Kidney (tissue), 14 donors: Measurements from ENCODE around the gene TNFRSF11A. TPM values are rescaled to one million over a fixed set of nuclear protein-coding genes. Genes with fewer than 3 reads are reported as not detected.

ENCODE experiments used
- DNase-seq, 5 donors: peaks; one replicate each; pipeline ENCODE4 v3.0.0-alpha.2; 2013 to 2020
- FAIRE-seq: peaks from 2 replicates; lab custom pipeline; 2012; peaks lifted over from hg19 to GRCh38; lab: Jason Lieb, UNC
- H3K27ac ChIP-seq, 2 donors: one replicate each; pipeline ENCODE4 v1.7.0; 2013; ENCODE audit warnings: low read depth in 2 of 2, low read length in 2 of 2, inconsistent platforms in 1 of 2
- H3K27me3 ChIP-seq: one replicate; pipeline ENCODE4 v1.7.1; 2013; ENCODE audit warnings: low read length, inconsistent platforms; ENCODE audit not compliant: control insufficient read depth, insufficient read depth
- H3K36me3 ChIP-seq, 3 donors: one replicate each; pipeline versions ENCODE4 v1.7.0 to v1.7.1; 2013; ENCODE audit warnings: low read length in 3 of 3, control low read depth in 1 of 3, inconsistent platforms in 1 of 3; ENCODE audit not compliant: insufficient read depth in 3 of 3, control insufficient read depth in 2 of 3
- H3K4me1 ChIP-seq, 3 donors: one replicate each; pipeline versions ENCODE4 v1.7.0 to v1.7.1; 2013; ENCODE audit warnings: low read length in 3 of 3, inconsistent platforms in 1 of 3, low read depth in 1 of 3; ENCODE audit not compliant: control insufficient read depth in 2 of 3, insufficient read depth in 2 of 3
- H3K4me3 ChIP-seq, 3 donors: one replicate each; pipeline versions ENCODE4 v1.7.0 to v1.8.1; 2013; ENCODE audit warnings: low read length in 3 of 3, control low read depth in 1 of 3, inconsistent platforms in 1 of 3
- H3K9ac ChIP-seq, 3 donors: one replicate each; pipeline versions ENCODE4 v1.7.0 to v1.7.1; 2013; ENCODE audit warnings: low read length in 3 of 3, control low read depth in 1 of 3, inconsistent platforms in 1 of 3
- H3K9me3 ChIP-seq, 3 donors: one replicate each; pipeline versions ENCODE4 v1.7.0 to v1.7.1; 2013; ENCODE audit warnings: low read length in 3 of 3, control low read depth in 1 of 3, inconsistent platforms in 1 of 3; ENCODE audit not compliant: control insufficient read depth in 2 of 3, insufficient read depth in 1 of 3
- CTCF ChIP-seq: IDR thresholded peaks from 3 replicates; pipeline ENCODE4 v1.5.1; 2012; ENCODE audit warnings: mild to moderate bottlenecking, moderate library complexity, borderline replicate concordance; ENCODE audit not compliant: insufficient read depth; ENCODE audit errors: extremely low read depth
- intact Hi-C: fragments of 100-400 bp; cut with DNase I; formaldehyde crosslinking; loops from one replicate; pipeline ENCODE4 v1.11.1; 2022
- polyA plus RNA-seq: library from polyadenylated mRNA; stranded (reverse); fragments of 350-450 nt; fragmentation: Illumina TruSeq; extraction: RNeasy Lipid Tissue Mini Kit (QIAGEN cat#74804); gene quantifications from one replicate; pipeline ENCODE4 v1.2.3, GENCODE V29; 2014; ENCODE audit warnings: low read depth, low replicate concordance; ENCODE audit not compliant: insufficient read depth
- total RNA-seq: library from RNA; stranded (reverse); fragmentation: NEBNext Ultra II Directional; extraction: Animal tissue kit (Norgen Biotek cat#: 25700); gene quantifications from one replicate; pipeline ENCODE4 v1.2.1, GENCODE V29; 2021
- donor health status: control.
- donor health status: control.
- donor health status: control.
- donor health status: control.
- donor health status: control.
- donor health status: DM: yes; HTN: yes; CAD: no.
- donor health status: Normal renal cell carcinoma (clear cell type).

TNFRSF11A gene
- total and polyA plus RNA-seq, 2 donors from 2014 or later, result 0.39 to 5.4 TPM

- H3K4me1 ChIP-seq, result no peaks in the 10 kb centered on the region
- FAIRE-seq (no peak), DNase-seq (no peak)
- no peak for TF ChIP-seq CTCF
- no peaks in the 10 kb centered on the region for H3K36me3 ChIP-seq
- H3K27ac ChIP-seq, result no peak overlapping the region
- H3K27me3 ChIP-seq, result no peaks in the 10 kb centered on the region
- H3K9me3 ChIP-seq, result no peaks in the 10 kb centered on the region
- H3K9ac ChIP-seq, result no peak overlapping the region
- no peak overlapping the region for H3K4me3 ChIP-seq
- intact Hi-C loops, result no loop called here
Measured at GRCh38 chr18:62377131-62377807, 52.2 kb downstream of the TNFRSF11A start.

- Histone ChIP-seq H3K4me3 (no peak overlapping the region), H3K4me1 (no peaks in the 10 kb centered on the region), H3K27ac (no peak overlapping the region), H3K36me3 (no peaks in the 10 kb centered on the region), H3K27me3 (no peaks in the 10 kb centered on the region), H3K9me3 (peaks cover 0 to under 1% (median 0%) of the 10 kb centered on the region in 3 donors), H3K9ac (no peak overlapping the region)
- no peak for TF ChIP-seq CTCF
- FAIRE-seq, result no peak
- intact Hi-C loops, result no loop called here
- DNase-seq, result no peak
Measured at GRCh38 chr18:62379051-62379450, 53.9 kb downstream of the TNFRSF11A start.

GRCh38 chr18:62381373-62381772 lies 56.3 kb downstream of the TNFRSF11A start:
- intact Hi-C loops, result no loop called here
- H3K27me3 ChIP-seq, result no peaks in the 10 kb centered on the region
- DNase-seq (no peak), FAIRE-seq (no peak)
- no peak for TF ChIP-seq CTCF
- H3K9me3 ChIP-seq, result peaks cover 0 to 1% (median 0%) of the 10 kb centered on the region in 3 donors
- no peaks in the 10 kb centered on the region for H3K36me3 ChIP-seq
- H3K9ac ChIP-seq, result no peak overlapping the region
- H3K27ac ChIP-seq, result no peak overlapping the region
- no peaks in the 10 kb centered on the region for H3K4me1 ChIP-seq
- no peak overlapping the region for H3K4me3 ChIP-seq

- no peak for DNase-seq
- no peak overlapping the region for H3K4me3 ChIP-seq
Measured at GRCh38 chr18:62384068-62384467, 59.0 kb downstream of the TNFRSF11A start.

More at GRCh38 chr18:62384068-62384467, 59.0 kb downstream of the TNFRSF11A start:
- intact Hi-C loops, result no loop called here
- Histone ChIP-seq H3K27ac (no peak overlapping the region), H3K36me3 (no peaks in the 10 kb centered on the region), H3K9me3 (peaks cover 0 to 1% (median 0%) of the 10 kb centered on the region in 3 donors), H3K9ac (no peak overlapping the region), H3K4me1 (no peaks in the 10 kb centered on the region), H3K27me3 (no peaks in the 10 kb centered on the region)
- TF ChIP-seq CTCF, result no peak
- no peak for FAIRE-seq
